22Rv1 (cell line): ENCODE results near the gene LAMA3.

ENCODE experiments used
- H3K27ac ChIP-seq: fragments of 450-650 bp; 2 replicates; pipeline ENCODE4 v1.5.1; 2017
- ZFX ChIP-seq: fragments of 450-650 bp; IDR thresholded peaks from 2 replicates; pipeline ENCODE4 v1.6.1; 2017; ENCODE audit warnings: antibody characterized with exemption, borderline replicate concordance
- TF ChIP-seq, protein P1 (sequence below): fragments of 450-650 bp; IDR thresholded peaks from 2 replicates; pipeline ENCODE4 v1.5.1; 2017; ENCODE audit warnings: mild to moderate bottlenecking

Gene LAMA3

DNA sequence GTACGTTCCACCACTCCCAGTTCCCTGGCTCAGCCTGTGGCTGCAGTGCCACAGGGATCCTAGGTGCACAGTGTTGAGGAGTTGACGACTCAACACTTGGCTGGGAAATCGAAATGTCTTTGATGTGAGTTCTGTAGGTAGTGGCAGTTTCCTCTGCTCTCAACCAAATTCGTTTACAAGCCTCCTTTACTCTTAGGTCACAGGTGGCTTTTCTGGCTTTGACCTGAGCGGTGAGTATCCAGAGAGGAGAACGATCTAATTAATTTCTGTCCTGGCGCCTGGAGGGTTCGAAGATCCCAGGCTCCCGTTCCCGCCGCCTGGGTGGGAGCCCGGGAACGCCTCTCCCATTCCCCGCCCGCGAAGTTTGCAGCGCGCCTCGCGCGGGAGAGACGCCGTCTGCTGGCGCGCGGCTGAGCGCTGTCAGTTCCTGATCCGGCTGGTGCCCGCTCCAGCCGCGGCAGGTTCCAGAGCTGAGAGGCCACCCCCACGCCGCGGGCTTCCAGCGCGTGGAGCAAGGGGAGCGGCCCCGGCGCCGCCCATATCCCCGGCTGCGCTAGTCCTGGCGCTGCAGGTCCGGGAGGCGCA is at the start of gene LAMA3:
LAMA3 (plus strand) TSS at position 423 of the 585 bp plus-strand sequence. CDS start 231 bp downstream, outside the sequence.
- no peak for TF ChIP-seq ZFX
- TF ChIP-seq, protein P1, sequence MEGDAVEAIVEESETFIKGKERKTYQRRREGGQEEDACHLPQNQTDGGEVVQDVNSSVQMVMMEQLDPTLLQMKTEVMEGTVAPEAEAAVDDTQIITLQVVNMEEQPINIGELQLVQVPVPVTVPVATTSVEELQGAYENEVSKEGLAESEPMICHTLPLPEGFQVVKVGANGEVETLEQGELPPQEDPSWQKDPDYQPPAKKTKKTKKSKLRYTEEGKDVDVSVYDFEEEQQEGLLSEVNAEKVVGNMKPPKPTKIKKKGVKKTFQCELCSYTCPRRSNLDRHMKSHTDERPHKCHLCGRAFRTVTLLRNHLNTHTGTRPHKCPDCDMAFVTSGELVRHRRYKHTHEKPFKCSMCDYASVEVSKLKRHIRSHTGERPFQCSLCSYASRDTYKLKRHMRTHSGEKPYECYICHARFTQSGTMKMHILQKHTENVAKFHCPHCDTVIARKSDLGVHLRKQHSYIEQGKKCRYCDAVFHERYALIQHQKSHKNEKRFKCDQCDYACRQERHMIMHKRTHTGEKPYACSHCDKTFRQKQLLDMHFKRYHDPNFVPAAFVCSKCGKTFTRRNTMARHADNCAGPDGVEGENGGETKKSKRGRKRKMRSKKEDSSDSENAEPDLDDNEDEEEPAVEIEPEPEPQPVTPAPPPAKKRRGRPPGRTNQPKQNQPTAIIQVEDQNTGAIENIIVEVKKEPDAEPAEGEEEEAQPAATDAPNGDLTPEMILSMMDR: peak; percentile 59
- peak within 1 kb of the TSS; percentile 52 for H3K27ac ChIP-seq

DNA sequence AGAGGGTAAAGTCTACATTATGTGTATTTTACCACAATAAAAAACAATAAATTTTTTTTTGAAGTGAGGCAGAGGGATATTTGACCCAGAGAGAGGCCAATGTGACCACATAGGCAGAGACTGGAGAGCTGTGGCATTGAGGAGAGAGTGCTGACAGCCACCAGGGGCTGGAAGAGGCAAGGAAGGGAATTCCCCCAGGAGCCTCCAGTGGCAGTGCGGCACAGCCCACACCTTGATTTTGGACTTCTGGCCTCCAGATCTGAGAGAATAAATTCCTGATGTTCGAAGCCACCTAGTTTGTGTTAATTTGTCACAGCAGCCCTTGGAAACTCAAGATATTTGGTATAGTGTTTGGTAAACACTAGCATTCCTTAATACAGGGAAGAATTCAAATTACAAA is 49.2 kb upstream of the LAMA3 start:
- H3K27ac ChIP-seq: no peak overlapping the region
- TF ChIP-seq, protein P1: no peak
- no peak for TF ChIP-seq ZFX

DNA sequence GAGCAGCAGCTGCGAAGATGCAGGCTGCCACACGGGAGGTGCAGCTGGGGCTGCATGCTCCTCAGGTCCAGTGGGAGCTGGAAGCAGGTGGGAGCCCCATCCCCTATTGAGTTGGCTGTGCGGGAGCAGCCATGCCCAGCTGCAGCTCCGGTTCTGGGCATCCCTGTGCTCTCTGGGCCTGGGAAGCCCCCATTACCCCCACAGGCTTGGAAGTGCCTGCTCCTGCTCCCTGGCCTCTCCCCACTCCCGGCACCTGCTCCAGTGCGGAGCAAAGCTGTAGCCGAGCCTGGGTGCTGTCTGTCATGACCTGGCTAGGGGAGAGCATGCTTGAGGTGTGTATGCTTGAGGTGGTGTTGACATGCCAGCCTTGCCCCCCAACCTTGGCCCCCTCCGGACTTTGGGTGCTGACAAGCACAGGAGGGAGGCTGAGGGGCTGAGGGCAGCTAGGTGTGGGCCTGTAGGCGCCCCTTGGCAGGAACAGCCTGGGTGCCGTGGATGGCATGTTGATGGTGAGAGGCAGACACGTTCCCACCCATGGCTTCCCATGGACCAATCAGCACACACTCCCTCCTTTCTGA is 48.0 kb upstream of the LAMA3 start:
- no peak overlapping the region for H3K27ac ChIP-seq
- TF ChIP-seq ZFX: no peak
- TF ChIP-seq, protein P1: no peak

GRCh38 chr18:23641937-23642666 is 47.2 kb upstream of the LAMA3 start:
- H3K27ac ChIP-seq: no peak overlapping the region
- no peak for TF ChIP-seq ZFX
- TF ChIP-seq, protein P1: no peak

DNA sequence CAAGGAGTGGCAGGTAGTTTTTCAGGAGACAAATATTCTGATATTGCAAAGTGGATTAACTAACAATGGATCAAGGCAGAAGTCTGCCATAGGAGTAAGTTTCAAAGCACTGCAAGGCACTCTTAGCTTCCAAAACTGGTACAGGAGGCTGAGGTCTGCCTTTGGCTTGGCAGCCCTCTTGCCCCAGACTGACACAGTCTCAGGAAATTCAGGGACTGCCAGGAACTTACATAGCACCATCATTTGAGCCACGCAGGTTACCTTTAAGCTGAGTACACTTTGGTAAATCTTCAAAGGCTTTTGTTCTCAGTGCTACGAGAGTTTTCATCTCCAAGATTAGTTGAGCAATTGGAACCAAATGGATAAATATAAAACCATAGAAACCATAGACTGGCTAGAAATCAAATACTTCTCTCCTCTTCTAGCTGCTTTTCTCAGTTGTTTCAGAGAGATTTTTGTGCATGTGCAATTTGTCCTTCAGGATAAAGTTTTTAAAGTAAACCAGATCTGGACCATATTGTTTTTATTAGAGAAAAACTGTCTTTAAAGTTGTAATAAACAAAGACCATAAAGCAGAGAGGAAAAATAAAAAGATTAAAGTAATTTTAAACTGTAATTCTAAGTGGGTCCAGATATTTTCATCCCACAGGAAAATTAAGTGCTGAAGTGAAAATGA is 45.3 kb upstream of the LAMA3 start:
- no peak overlapping the region for H3K27ac ChIP-seq

GRCh38 chr18:23645568-23646175 is 43.6 kb upstream of the LAMA3 start:
- TF ChIP-seq ZFX: no peak
- TF ChIP-seq, protein P1: no peak
- H3K27ac ChIP-seq: no peak overlapping the region

More for the DNA sequence above, 45.3 kb upstream of the LAMA3 start:
- TF ChIP-seq, protein P1: no peak
- no peak for TF ChIP-seq ZFX
